HG02763 (cell line): ENCODE measurements around the gene NT5C2.

Experiments used
- ATAC-seq: cut with Tn5 transposase; IDR thresholded peaks from one replicate; pipeline ENCODE4 v1.9.1; 2021; ENCODE audit warnings: mild to moderate bottlenecking, moderate library complexity; ENCODE audit not compliant: unreplicated experiment

Gene NT5C2

DNA sequence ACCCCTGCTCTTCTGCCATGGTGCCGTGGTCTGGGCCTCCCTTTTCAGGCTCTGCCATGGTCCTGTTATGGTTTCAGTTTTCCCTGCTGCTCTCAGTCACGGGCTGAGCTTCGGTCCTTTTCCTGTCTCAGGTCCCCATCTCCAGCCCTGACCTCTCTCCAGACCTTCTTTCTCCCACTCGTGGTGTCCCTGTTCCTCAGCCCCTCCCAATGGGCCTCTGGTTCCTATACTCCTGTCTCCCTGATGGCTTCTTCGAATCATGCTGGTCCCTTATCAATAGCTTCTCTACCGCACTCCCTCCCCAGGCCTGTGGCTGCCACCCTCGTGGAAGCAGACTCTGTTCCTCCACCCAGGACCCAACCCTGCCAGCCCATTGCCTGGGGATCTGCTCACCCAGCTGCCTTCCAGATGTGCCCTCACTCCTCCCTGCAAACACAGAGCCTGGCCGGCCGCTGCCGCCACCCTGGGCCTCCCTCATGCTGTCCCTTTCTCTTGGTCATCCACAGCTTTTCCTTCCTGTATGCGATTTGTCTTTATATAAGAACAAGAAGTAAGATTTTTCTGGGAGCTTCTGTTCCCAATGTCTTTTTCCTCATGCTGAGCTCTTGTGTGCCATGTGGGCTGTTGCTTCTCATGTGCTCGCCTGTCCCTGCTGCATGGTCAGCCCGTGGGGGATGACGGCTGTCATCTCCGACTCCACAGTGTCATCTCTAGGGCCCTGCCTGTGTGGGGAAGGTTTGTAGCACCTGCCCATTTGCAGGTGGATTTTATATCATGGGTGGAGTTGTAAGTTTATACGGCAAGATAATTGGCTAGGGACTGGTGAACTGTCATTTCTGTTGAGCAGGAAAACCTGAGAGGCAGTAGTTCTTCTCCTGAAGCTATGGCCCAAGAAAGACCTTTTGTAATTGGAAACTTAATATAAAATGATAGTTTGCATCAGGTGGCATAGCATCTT is 126.7 kb downstream of the NT5C2 start:
- ATAC-seq = no peak

DNA sequence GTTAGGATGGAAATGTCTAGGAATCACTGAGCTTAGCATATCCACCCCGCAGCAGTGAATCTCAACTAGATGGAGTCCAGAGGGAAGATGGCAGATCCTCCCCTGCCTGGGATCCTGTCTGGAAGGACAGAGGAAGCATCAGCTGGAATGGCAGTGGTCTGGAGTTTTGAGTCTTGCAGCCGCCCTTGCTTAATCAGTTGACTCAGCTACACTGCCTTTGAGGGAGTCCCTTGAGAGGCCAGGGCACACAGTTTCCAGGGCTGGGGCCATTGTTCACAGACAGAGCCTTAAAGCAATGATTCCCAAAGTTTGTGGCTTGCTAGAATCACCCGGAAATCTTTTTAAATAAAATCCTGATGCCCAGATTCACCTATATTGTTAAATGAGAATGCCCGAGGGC is 128.1 kb downstream of the NT5C2 start:
- no peak for ATAC-seq

DNA sequence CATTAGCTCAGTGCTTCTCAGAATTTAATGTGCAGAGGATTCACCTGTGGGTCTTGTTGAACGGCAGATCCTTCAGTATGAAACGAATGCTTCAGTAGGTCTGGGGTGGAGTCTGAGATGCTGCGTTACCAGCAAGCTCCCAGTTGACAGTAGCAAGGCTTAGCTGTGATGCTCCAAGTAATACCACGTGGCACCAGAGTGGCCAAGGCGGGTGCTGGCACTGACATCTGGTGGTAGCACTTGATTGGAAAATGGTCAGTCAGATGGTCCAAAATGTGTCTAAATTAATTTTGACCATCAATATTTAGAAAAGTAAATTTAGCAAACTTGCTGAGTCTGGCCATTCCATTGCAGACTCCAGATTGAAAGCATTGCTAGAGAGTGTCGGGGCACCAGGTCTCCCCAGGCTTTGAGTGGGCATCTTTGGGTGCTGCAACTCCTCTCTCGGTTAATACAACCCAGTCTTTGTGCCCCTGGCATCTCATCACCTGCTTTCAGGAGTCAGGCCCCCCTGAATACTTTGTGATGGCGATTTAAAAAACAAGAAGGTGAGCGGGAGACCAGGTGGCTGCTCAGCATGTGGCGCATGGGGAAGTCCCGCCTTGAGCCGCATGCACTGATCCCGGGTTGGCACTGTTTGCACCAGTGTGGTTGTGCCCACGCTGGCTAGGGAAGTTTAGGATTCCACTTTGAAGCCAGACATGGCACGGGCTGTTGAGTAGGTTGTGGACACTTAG is 130.1 kb downstream of the NT5C2 start:
- ATAC-seq = no peak

DNA sequence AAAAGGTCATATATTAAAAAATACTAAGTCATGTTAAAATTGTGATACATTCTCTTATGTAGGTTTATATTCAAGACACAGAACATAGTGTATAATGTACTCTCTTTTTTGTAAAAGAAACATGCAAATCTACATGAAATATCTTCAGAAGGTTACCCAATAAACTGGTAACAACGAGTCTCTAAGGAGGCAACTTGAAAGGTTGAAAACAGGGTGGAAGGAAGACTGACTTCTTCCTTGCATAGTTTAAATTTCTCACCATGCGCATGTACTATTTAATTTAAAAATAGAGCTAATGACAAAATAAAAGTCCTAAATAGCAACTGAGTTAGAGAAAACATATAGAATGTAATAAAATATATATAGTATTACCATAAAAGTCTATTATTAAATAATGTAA is 132.5 kb downstream of the NT5C2 start:
- no peak for ATAC-seq

DNA sequence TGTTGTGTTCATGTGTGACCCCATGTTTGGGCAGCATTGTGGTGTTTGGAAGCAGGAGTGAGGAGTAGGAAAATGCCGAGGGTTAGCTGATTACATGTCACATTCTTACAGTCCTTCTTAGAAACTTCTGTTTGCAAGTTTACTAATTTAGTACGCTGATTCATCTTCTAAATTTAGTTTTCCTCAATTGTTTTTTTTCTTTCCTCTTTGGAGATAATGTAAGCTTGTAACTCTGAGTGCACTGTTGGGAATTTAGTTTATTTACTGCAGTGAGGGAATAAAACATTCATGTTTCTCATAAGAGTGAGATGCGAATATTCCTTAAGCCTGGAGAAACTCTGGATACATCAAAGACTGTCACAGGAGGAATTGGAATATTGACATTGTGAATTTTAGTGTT is 135.0 kb downstream of the NT5C2 start:
- ATAC-seq = no peak

DNA sequence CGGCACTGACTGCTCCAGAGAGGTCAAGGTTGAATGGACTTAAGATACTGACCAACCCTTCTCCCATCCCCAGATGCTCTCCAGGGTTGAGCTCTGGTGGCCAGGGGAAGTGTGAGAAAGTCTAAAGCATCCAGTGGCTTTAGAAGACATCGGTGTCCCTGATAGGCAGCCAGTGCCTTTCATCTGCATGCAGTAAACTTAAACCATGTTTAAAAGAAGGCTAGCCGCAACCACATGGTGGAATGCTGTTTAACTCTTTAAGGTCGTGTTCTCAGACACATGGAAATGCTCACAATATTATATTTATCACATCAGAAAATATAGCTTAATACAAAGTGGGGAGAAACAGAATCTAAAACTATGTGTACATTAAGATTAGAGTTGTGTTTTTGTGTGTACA is 138.0 kb downstream of the NT5C2 start:
- ATAC-seq = no peak

DNA sequence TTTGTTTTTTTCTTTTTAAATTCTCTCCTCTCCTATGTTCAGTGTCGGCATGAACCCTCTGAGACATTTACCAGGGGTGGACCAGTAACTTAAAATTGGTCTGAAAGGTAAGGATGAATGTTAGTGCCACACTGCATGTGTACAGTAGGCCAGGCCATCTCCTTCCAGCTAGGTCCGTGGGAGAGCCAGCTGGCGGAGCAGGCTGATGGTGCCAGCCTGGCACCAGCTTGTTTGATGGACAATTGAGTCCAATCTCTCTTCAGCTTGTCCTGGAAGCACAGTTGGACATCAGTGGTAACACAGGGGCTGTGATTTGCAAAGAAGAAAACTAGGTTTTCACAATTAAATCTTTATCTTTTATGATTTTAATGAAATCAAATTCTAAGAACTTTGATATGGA is 138.5 kb downstream of the NT5C2 start:
- ATAC-seq = no peak

DNA sequence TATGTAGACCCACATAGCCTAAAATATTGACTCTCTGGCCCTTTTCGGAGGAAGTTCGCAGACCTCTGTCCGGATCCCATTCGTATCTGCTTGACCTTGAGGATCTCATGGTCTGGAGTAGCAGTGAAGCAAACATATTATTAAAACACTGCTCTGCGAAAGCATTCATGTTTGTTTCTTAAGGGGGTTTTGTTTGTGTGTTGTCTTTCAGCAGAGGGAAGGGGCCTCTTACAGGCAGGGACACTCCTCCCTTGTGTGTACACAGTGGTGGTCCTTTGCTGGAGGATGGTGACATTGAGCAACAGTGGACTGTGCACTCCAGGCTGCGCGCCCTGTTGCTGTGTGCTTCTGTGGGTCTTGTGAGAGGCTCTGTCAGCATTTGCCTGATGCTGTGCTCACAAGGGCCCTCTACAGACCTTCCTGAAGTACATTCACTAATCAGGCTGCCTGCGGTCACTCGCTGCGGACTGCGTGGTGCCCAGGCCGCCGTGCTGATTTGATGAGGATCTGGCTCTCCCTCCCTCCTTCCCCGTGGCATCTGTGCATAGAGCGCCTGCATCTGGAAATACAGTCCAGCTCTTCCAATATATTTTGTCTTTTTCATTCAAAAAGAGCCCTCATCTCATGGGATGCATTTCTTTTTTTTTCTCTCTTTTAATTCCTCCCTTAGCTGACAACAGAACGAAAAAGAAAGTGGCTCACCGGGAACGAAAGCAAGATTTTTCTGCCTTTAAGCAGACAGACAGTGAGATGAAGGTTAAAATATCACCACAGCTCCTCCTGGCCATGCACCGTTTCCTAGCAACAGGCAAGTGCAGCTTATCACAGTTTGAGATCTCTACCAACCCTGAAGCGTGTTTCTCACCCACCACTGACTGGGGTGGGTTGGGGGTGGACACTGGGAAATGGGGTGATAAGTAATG is 139.2 kb downstream of the NT5C2 start:
- ATAC-seq = peak; percentile 75

DNA sequence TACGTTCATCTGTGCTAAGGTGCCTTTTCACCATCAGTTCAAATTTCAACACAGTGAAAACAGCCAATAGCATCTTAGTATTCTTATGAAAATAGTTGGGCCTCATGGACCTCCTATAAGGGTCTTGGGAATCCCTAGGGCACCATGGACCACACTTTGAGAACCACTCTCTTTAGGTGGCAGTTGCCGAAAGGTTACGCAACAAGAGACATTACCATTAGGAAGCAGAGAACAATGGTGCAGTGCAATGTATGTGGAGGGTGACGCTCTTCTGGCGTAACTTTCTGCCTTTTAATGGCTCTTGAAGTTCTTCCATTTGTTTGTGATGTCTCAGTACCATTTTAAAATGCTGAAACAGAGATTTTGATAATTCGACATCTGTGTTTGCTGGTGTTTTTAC is 143.8 kb downstream of the NT5C2 start:
- no peak for ATAC-seq

DNA sequence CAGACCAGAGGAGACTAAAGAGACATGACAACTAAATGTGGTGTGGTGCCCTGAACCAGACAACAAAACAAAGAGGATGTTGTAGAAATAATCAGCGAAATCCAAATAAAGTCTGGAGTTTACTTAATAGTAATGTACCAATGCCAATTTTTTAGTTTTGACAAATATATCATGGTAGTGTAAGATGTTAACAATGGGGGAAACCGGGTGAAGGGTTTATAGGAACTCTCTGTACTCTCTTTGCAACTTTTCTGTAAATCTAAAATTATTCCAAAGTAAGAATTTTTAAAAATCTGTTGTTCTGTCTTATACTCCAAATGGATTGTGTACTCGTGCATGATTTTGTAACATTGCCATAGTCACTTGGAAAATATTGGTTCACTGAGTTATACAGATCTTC is 145.7 kb downstream of the NT5C2 start:
- ATAC-seq = no peak

DNA sequence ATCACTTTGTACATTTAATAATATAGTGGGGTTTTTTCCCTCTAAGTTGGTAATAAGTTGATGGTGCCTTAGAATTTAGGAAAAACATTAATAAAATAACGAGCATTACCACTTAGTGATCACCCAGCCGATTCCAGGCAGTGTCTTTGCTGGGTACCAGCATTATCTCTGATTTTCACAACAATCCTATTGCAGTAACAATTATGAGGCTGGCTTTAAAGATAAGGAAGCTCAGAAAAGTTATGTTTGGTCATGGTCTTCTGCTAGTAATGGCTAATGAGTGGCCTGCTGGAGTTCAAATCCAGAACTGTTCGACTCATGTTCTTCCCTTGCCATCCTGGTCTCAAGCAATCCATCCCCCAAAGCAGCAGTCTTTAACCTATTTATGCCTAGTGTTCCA is 147.1 kb downstream of the NT5C2 start:
- ATAC-seq = no peak

DNA sequence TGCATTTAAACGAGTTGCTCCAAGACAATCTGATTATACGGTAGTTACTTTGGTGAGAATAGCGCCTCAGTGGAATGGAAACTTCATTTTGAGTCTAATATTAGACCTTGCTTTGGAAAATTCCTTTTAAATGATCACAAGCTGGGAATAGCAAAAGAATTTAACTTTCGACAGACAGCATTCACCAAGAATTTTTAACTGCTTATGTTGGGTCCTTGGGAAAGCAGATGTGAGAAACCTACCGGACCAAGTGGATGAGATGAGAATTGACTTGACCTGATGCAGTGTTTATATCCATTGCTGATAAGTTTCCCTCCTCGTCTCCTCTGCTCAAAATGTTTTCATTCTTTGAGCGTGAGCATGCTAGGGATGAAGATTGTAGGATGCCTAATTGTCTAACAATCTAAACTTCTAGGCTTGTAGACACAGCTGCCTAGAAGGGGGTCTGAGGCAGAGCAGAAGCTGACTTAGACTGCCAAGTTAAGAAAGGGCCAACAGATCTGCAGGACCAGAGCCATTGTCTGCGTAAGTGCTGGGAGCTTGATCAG is 148.1 kb downstream of the NT5C2 start:
- ATAC-seq = no peak

DNA sequence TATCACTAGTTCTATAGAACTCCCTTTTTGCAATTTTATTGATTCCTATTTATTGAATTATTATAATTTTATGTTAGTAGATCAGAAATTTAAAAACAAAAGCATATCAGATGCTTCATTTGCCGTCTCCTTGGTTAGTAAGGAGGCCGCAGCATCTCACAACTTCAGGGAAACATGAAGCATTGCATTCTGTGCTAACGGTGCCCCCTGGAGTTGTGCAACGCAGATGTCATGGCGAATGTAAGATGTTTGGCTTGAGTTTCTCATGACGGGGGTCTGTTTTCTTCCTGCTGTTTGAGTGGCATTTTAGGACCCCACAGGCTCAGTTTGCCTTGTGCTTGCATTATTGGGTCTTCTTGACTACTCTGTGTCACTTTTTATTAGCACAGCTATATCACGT is 150.2 kb downstream of the NT5C2 start:
- no peak for ATAC-seq

DNA sequence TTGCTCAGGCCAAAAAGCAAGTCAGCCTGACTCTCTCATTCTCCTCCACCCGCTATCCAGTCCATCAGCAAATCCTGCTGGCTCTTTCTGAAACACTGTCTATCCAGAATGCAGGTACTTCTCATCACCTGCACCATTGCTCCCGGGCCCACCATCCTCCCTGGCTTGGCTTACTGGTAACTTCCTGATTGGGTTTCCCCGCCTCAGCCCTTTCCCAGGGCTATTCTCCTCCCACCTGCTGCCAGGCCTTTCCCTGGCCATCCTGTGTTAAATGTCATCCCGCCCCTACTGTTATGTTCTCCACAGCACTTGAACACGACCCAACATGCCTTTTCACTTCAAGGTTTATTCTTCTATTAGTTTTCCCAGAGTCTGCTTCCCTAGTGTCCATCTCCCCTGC is 150.9 kb downstream of the NT5C2 start:
- no peak for ATAC-seq

DNA sequence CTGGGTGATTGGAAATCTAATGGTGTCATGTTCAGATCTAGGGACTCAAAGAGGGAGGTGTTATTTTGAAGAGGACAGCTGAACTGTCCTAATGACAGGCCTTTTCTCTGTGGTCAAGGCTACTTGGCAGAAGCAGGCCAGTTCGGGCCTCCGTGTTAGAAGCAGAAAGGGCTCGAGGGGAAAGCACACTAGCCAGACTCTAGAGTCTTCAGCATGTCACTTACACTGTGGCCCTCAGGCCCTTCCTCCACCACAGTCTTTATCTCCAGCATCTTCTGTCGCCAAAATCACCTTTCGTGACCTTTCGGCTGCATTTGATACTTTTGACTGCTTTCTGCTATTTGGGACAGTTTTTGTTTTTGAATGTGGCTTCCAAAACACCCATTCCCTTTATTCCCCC is 151.7 kb downstream of the NT5C2 start:
- ATAC-seq = no peak

DNA sequence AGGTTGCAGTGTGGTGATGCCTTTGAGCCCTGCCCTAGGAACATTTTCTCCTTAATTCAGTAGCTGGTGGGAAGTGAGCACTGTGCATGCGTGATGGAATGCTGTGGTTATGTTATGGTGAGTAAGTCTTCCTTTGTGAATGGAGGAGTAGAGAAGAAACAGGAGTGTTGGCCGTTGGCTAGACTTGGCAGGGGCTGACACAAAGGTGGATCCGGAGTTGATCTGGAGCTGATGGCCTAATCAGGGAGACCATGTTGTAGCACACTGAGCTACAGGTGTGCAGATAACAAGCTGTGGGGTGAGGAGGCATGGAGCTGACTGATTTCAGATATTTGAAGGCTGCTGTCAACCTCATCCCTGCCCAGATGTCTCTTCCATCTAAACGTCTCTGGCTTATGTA is 152.7 kb downstream of the NT5C2 start:
- no peak for ATAC-seq

DNA sequence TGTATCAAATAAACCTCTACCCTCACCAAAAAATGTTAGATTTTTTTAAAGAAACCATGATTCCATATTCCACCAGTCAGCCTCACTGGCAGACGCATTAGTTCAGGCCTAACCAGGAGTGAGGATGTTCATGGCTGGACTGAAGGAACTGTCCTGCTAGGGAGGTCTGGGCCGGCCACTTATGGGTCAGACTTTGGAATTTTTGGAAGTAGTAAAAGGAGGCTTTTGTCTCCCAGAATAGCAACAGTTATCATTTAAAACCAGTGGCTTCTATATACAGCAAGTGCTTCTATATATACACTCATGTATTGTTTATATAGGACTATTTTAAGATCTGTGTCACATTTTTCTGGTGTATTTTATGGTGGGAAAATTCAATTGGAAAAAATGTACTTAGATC is 154.5 kb downstream of the NT5C2 start:
- ATAC-seq = no peak
